Nephron progenitor cell (in vitro differentiated cells): Measurements from ENCODE around the gene SERPINA4.

Source experiments
- DNase-seq: peaks from one replicate; pipeline ENCODE4 v3.0.0; 2021
- H3K27ac Mint-ChIP-seq: 2 replicates; pipeline ENCODE4 v1.8.0; 2021; ENCODE audit warnings: mild to moderate bottlenecking, moderate library complexity, mixed read lengths
- H3K27me3 Mint-ChIP-seq: 2 replicates; pipeline ENCODE4 v1.8.0; 2021; ENCODE audit warnings: mild to moderate bottlenecking, low read depth, mixed read lengths; ENCODE audit not compliant: poor library complexity
- H3K36me3 Mint-ChIP-seq: 2 replicates; pipeline ENCODE4 v1.8.0; 2021; ENCODE audit warnings: low read depth, mixed read lengths
- H3K4me1 Mint-ChIP-seq: 2 replicates; pipeline ENCODE4 v1.8.0; 2021; ENCODE audit warnings: mixed read lengths
- H3K4me3 Mint-ChIP-seq: 2 replicates; pipeline ENCODE4 v1.8.0; 2021; ENCODE audit warnings: mild to moderate bottlenecking, moderate library complexity, mixed read lengths
- H3K9me3 Mint-ChIP-seq: 2 replicates; pipeline ENCODE4 v1.8.0; 2021; ENCODE audit warnings: mild to moderate bottlenecking, moderate library complexity, mixed read lengths
- TF ChIP-seq, protein P1 (sequence below): fragments of 200-600 bp; sonication (generic); IDR thresholded peaks from 2 replicates; pipeline ENCODE4 v1.5.0; 2021; ENCODE audit warnings: antibody characterized with exemption

The SERPINA4 gene

DNA sequence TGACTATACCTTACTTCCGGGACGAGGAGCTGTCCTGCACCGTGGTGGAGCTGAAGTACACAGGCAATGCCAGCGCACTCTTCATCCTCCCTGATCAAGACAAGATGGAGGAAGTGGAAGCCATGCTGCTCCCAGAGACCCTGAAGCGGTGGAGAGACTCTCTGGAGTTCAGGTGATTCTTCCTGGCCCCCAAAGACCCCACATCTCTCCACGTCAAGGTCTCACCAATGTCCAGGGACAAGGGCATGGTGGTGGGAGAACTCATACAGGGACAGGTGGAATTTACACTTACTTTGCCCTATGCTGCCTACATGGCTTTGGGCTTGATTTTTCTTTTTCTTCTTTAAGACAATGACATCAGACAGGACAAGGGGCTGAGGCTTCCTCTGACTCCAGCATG lies 58.1 kb downstream of the SERPINA4 start:
- DNase-seq: no peak
- Mint-ChIP-seq H3K4me1 (no peaks in the 10 kb centered on the region), H3K36me3 (no peaks in the 10 kb centered on the region), H3K27me3 (peaks cover 9% of the 10 kb centered on the region), H3K4me3 (no peak overlapping the region), H3K9me3 (peaks cover 44% of the 10 kb centered on the region), H3K27ac (no peak overlapping the region)
- TF ChIP-seq, protein P1, sequence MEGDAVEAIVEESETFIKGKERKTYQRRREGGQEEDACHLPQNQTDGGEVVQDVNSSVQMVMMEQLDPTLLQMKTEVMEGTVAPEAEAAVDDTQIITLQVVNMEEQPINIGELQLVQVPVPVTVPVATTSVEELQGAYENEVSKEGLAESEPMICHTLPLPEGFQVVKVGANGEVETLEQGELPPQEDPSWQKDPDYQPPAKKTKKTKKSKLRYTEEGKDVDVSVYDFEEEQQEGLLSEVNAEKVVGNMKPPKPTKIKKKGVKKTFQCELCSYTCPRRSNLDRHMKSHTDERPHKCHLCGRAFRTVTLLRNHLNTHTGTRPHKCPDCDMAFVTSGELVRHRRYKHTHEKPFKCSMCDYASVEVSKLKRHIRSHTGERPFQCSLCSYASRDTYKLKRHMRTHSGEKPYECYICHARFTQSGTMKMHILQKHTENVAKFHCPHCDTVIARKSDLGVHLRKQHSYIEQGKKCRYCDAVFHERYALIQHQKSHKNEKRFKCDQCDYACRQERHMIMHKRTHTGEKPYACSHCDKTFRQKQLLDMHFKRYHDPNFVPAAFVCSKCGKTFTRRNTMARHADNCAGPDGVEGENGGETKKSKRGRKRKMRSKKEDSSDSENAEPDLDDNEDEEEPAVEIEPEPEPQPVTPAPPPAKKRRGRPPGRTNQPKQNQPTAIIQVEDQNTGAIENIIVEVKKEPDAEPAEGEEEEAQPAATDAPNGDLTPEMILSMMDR: no peak
